GM18520 (cell line): ENCODE measurements around the gene POLH.
"Not testable (repeated sequence)": the region's sequence is repeated elsewhere in the genome, so short reads cannot be mapped to it uniquely, and the experiment has no call there.

ENCODE experiments used
- ATAC-seq: cut with Tn5 transposase; IDR thresholded peaks from one replicate; pipeline ENCODE4 v1.9.1; 2021; ENCODE audit not compliant: unreplicated experiment

Gene POLH

GRCh38 chr6:43629505-43630300 lies 53.7 kb downstream of the POLH start:
- peak; percentile 49 for ATAC-seq

DNA sequence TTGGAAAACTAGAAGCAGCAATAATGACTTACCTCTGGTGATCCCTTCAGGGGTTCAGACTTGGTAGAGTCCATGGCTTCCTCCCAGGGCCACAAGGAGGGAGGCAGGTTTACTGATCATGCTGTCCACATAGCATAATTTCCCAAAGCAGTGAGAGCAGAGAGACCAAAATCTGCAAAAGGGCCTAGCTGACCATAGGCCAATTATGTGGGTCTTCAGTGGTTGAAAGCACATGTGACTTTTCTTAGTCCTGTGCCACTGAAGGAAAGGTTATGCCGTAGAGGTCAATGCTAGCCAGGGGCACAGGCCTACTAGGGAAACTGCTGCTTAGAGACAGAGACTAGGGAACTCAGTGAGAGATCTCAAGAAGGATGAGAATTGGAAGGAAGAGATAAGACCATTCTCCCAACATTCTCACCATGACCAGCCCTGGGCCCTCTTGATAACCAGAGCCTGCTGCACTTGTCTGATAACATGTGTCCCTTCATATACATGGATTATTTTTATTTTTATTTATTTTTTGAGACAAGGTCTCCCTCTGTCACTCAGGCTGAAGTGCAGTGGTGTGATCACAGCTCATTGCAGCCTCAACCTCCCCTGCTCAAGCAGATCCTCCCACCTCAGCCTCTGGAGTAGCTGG lies 55.1 kb downstream of the POLH start:
- ATAC-seq, result no peak

GRCh38 chr6:43633002-43633401 lies 57.0 kb downstream of the POLH start:
- not testable (repeated sequence) for ATAC-seq

- no peak for ATAC-seq
These were observed 58.8 kb downstream of the POLH start for GRCh38 chr6:43634702-43635303.

DNA sequence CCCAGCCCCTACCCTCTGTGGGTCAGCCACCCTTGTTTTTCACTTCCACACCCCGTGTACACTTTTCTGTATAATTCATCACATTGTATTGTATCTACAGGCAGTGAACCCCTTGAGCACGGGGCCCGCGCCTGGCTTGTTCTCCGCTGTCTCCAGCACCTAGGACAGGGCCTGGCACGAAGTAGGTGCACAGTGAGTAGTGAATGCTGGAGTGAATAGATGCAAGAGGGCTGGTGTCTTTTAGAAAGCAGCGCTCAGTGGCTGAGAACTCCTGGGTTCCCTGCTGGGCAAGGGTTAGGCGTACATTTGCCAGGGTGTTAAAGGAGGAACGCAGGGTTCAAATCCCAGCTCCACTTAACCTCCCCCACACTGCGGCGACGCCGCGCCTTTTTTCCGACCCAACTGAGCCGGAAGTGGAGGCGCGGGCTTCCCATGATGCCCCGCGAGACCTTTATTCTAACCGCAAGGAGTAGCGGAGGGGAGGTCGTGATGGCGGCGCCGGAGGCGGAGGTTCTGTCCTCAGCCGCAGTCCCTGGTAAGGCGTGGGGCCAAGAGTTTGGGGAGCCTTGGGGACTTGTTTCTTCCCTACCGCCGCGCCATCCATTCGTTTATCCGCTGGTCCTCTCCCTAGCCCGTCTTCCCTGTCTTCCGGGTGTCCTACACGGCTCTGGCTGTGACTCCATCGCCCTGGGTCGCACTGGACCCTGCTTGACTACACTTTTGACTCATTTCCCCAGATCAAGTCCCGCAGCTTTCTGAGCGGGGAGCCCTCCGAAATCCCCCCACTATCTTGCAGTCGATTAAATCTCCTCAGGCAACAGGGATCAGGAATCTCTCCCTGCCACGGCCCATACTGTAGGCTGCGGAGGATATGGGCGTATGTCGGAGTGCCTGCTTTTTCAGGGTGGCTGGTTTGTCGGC lies 59.7 kb downstream of the POLH start, which contains the start of gene MAD2L1BP:
Gene MAD2L1BP (plus strand): TSS at position 454 of the 921 bp plus-strand sequence. CDS start 36 bp downstream, at position 490.
- peak; percentile 64 for ATAC-seq

GRCh38 chr6:43636308-43636659 lies 60.3 kb downstream of the POLH start:
- no peak for ATAC-seq

DNA sequence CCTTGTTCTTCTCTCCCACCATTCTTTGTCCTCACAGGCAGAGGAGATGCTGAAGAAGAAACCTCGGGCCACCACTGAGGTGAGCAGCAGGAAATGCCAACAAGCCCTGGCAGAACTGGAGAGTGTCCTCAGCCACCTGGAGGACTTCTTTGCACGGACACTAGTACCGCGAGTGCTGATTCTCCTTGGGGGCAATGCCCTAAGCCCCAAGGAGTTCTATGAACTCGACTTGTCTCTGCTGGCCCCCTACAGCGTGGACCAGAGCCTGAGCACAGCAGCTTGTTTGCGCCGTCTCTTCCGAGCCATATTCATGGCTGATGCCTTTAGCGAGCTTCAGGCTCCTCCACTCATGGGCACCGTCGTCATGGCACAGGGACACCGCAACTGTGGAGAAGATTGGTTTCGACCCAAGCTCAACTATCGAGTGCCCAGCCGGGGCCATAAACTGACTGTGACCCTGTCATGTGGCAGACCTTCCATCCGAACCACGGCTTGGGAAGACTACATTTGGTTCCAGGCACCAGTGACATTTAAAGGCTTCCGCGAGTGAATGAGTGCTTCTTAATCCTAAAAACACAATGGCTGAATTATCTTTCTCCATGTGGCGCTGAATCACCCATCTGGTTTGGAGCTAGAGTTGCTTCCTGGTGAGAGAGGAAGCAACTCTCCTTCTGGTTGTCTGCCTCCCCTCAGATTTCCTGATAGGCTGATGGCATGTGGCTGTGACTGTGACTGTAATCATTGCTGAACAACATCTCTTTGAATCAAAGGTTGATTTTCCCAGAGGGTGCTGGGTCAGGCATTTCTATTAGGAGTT lies 64.2 kb downstream of the POLH start:
- ATAC-seq, result no peak

DNA sequence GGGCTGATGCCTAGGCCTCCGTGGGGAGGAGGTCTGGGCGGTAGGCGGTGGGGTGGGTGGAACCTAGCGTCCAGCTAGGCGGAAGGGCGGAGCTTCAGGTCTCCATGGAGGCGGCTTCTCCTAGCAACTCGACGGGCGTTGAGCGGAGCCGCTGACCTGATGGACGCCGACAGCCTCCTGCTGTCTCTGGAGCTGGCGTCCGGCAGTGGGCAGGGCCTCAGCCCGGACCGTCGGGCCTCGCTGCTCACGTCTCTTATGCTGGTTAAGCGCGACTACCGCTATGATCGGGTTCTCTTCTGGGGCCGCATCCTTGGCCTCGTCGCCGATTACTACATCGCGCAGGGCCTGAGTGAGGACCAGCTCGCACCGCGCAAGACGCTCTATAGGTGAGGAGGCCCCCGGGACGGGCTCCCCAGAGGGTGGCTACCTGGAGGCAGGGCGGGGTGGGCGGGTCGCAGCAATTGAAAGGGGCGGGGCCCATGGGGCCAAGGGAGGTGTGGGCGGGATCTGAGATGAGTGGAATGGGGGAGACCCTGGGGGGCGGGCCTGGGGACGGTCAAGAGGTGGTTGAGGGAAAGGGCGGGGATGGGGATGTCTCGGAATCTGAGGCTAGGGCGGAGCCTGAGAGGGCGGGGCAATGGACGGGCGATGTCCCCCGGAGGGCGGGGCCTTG lies 69.1 kb downstream of the POLH start, which contains the start of gene RSPH9:
Gene RSPH9 (plus strand): TSS at position 97 of the 673 bp plus-strand sequence. CDS start 63 bp downstream, at position 160.
- ATAC-seq, result no peak

GRCh38 chr6:43645613-43645964 lies 69.6 kb downstream of the POLH start:
- no peak for ATAC-seq

DNA sequence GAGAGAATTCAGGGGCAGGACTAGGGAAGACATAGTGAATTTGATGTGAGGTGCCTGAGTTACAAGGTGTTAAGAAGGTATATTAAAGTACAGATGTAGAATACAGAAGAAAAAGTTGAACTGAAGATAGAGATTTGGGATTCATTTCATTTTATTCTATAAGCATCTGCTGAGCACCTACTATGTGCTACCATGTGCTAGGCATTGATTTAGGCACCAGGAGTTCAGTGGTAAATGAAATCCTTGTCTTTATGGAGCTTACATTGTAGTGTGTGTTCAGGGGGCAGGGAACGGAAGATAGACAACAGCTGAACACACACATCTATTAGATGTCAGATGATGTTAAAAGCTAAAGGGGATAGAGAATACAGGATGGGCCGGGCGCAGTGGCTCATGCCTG lies 71.6 kb downstream of the POLH start:
- ATAC-seq, result no peak

DNA sequence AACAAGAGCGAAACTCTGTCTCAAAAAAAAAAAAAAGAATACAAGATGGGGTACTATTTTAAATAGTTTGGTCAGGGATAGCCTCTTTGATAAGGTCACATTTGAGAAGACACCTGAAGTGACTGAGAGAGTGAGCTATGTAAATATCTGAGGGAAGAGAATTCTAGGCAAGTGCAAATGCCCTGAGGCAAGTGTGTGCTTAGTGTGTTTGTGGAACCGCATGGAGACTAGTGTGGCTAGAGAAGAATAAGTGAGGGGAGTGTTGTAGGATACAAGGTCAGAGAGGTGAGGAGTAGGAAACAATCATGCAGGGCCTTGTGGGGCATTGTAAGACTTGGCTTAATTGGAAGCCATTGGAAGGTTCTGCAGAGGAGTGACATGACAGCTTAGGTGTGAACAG lies 72.3 kb downstream of the POLH start:
- no peak for ATAC-seq

GRCh38 chr6:43652822-43653221 lies 76.8 kb downstream of the POLH start:
- not testable (repeated sequence) for ATAC-seq

DNA sequence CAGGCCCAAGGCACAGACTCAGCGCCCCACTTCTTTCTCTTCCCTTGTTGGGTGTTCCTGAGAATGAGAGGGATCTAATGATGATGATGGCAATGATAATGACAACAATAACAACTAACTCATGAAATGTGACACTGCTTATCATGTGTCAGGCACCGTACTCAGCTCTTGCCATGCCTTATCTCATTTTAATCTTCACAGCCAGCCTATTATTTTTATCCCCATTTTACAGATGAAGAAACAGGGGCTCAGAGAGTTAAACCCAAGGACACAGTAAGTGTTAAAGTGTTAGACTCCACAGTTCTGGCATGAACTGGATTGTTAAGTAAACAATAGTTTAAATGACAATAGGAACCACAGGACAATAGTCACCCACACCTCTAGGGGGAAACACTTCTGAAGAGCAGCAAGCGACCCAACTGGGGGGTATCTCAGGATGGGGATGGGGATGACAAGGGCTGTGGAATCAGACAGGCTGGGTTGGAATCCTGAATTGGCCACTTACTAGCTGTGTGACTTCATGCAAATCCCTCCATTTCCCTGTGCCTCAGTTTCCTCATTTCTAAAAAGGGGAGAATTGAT lies 81.3 kb downstream of the POLH start:
- ATAC-seq, result no peak

DNA sequence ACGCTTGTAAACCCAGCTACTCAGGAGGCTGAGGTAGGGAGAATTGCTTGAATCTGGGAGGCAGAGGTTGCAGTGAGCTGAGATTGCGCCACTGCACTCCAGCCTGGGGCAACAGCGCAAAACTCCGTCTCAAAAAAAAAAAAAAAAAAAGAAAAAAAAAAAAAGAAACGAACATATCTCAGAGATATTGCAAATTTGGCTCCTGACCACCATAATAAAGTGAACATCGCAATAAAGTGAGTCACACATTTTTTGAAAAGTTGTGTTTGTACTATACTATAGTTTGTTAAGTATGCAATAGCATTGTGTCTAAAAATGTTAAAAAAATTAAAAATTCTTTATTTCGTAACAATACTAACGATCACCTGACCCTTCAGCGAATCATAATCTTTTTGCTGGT lies 82.2 kb downstream of the POLH start:
- no peak for ATAC-seq

GRCh38 chr6:43662948-43663347 lies 87.0 kb downstream of the POLH start:
- not testable (repeated sequence) for ATAC-seq
